Stimulated activated CD4-positive, alpha-beta T cell treated with anti-CD3 and anti-CD28 coated beads, Interleukin-12 subunit alpha, Interleukin-12 subunit beta, amount 100 ng/mL, for 24 hours (primary cell): ENCODE results near the gene KANSL1.
"Not testable (repeated sequence)": the region's sequence is repeated elsewhere in the genome, so short reads cannot be mapped to it uniquely, and the experiment has no call there.

Source experiments
- DNase-seq, 2 experiments: peaks; one replicate each; pipeline ENCODE4 v3.0.0-alpha.2; 2020; ENCODE audit warnings: low read depth in 2 of 2

Gene KANSL1

DNA sequence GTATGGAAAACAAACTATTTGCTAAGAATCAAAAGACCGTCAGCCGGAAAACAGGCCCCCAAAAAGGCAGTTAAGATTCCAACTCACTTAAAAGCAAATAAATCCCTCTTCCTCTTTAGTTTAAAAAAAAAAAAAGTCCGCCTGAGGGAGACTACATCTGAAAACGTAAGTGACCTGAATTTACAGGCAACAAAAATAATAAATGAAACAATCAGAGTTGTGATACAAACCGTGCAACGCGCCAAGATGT, 1.1 kb downstream of the KANSL1 start:
- DNase-seq = no peak

DNA sequence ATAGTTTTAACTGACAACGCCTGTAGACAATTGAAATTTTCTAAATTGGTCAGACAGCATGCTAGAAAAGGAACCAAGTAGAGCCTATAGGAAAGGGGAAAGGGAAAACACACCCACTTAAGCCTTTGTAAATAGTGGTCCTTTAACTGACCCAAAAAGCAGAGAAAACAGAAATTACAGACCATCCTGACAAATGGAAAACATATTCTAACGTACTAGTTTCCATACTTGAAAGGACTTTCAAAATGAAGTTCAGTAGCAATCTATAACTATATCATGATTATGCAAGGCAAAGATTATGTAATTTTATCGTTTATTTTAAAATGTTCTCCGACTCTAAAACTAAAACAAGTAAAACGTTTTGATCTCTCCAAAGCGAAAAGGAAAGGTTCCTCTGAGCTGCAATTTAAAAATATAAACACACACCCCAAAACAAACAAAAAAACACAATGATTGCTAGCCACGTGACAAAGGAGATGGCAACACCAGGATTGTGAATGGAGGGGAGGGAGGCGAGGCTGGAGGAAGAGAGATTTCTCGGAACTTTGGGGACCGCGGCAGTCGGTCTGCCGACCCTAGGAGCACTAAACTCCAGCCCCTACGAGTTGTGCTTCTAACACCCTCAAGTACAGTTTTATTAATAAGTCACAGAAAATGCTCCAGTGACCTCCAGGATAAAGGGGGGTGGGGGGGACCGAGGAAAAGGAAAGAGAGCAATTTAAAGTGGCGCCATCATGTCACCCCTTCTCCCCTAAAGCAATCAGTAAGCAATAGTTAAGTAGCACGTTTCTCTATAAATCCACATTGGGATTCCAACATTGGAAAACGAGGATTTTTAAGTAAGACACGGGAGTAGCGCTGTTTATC, 1.7 kb downstream of the KANSL1 start:
- DNase-seq = no peak

DNA sequence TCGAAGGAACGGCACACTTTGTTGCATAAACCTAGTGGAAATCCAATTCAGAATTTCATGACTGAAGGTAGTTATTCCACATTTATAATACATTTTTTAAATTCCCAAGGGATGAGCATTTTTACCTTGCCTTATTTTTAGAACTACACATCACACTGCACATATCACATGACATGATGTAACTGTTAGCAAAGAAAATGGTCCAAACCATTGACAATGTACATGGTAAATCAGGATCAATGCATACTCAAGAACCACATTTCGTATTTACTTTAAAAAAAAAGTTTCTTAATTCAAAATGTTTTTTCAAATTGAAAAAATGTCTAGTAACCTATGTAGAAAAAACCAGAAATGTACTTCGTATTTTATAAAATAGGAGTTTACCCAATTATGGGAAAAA, 2.5 kb downstream of the KANSL1 start:
- no peak for DNase-seq

DNA sequence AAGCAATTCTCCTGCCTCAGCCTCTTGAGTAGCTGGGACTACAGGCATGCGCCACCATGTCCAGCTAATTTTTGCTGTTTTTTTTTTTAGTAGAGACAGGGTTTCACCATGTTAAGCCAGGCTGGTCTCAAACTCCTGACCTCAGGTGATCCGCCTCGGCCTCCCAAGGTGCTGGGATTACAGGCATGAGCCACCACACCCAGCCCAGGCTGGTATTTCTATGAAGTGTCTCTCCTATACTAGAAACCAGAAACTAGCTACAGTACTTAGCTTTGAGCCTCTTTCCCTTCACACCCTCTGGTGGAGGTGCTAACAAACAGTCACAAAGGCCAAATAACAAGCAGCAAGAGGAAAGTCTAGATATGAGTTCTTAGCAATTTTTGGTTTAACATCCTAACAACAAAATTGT, 6.4 kb downstream of the KANSL1 start:
- not testable (repeated sequence) for DNase-seq

DNA sequence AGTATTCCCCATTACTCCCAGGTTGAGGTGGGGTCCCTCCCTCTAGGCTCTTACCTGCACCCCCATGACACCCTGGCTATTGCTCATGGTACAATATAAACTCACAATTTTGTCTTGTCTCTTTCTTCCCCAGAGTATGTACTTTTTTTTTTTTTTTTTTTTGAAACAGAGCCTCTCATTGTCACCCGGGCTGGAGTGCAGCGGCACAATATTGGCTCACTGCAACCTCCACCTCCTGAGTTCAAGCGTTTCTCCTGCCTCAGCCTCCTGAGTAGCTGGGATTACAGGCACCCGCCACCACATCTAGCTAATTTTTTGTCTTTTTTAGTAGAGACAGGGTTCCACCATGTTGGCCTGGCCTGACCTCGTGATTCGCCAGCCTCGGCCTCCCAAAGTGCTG, 8.5 kb downstream of the KANSL1 start:
- no peak for DNase-seq

DNA sequence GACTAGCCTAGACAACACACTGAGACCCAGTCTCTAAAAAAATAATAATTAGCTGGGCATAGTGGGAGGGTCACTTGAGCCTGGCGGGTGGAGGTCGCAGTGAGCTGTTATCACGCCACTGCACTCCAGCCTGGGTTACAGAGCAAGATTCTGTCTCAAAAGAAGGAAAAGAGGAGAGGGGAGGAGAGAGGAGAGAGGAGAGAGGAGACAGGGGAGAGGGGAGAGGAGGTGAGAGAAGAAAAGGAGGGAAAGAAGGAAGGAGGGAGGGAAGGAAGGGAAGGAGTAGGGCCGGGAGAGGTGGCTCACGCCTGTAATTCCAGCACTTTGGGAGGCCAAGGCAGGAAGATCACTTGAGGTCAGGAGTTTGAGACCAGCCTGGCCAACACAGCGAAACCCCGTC, 9.8 kb downstream of the KANSL1 start:
- DNase-seq = not testable (repeated sequence)

DNA sequence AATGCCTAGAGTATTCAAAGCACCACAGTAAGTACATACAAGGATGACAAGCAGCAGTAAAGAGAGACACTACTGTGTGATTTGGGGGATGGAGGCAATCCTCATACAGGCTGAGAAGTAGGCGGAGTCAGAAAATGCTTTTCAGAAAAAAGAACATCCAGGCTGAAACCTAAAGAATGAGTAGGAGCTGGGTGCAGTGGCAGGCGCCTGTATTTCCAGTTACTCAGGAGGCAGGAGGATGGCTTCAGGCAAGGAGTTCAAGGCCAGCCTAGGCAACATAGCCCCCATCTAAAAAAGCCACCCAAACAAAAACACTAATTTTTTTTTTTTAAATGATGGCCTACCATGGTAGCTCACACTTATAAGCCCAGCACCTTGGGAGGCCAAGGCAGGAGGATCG, 10.3 kb downstream of the KANSL1 start:
- DNase-seq = no peak

DNA sequence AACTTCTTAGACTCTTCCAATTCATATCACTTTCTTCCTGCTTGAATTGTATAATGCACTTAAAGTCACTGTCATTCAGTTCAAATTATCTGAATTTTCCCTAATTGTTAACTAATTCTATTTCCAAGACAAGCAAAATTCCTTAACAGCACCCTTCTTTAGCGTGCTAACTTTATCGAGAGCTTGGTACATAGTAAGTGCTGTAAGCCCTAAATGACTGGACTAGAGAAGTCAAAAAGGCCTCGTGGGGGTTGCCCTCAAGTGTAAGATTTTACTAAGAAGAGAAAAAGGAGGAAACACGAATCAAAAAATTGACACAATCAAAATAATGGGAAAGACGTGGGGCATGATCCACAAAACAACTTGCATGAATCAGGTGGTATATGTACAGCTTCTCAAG, 11.3 kb downstream of the KANSL1 start:
- no peak for DNase-seq

DNA sequence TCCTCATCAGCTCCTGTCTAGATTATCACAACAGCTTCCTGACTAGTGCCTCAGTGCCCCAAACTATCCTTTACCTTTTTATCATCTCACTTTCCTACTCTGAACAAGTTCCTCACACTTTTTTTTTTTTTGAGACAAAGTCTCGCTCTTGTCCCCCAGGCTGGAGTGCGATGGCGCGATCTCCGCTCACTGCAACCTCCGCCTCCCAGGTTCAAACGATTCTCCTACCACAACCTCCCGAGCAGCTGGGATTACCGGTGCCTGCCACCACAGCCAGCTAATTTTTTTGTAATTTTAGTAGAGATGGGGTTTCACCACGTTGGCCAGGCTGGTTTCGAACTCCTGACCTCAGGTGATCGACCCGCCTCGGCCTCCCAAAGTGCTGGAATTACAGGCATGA, 11.9 kb downstream of the KANSL1 start:
- not testable (repeated sequence) for DNase-seq

DNA sequence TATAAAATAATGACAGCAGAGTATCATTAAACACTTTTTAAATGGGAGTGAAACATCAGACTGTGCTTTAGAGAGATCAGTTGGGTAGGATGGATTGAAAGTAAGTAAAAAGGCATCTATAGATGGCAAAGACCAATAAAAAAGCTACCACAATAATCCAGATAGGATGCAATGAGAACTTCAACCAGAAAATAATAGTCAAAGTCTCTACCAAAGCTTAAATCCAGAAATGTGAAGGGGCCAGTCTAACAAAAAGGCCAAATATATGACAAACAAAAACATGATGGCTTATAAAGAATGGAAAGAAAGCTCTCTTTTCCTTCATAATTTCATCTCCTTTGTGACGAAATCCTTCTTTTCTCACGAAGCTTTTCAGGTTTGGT, 12.3 kb downstream of the KANSL1 start:
- DNase-seq = no peak

DNA sequence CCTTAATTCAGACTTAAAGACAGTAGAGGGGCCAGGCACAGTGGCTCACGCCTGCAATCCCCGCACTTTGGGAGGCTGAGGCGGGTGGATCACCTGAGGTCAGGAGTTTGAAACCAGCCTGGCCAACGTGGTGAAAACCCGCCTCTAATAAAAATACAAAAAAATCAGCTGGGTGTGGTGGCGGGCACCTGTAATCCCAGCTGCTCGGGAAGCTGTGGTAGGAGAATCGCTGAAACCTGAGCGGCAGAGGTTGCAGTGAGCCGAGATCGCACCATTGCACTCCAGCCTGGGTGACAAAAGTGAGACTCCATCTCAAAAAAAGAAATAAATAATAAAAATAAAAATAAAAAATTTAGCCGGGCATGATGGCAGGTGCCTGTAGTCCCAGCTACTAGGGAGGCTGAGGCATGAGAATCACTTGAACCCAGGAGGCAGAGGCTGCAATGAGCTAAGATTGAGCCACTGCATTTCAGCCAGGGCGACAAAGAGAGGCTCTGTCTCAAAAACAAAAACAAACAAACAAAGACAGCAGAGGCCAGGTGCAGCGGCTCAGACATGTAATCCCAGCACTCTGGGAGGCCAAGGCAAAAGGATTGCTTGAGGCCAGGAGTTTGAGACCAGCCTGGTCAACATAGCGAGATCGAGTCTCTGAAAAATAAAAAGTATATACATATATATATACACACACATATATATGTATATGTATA, 12.9 kb downstream of the KANSL1 start:
- not testable (repeated sequence) for DNase-seq

DNA sequence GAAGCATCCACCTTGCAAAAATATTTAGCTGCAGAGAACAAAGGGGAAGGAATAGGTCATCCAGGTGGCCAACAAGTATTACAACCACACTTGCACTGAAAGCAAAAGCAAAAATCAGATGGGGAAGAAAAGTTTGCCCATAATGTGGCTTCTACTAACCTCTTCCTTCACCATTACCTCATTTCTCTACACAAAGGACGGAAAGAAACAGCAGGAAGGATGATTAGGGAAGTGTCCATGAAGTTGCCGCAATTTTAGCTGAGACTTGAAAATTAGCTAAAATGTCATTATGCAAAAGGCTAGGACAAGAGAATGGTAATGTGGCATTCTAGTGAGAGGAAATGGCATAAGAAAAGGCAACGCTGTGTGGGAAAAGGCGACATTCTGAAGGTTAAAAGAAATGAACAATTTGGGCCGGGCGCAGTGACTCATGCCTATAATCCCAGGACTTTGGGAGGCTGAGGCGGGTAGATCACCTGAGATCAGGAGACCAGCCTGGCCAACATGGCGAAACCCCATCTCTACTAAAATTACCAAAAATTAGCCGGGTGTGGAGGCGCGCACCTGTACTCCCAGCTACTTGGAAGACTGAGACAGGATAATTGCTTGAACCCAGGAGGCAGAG, 13.7 kb downstream of the KANSL1 start:
- no peak for DNase-seq

DNA sequence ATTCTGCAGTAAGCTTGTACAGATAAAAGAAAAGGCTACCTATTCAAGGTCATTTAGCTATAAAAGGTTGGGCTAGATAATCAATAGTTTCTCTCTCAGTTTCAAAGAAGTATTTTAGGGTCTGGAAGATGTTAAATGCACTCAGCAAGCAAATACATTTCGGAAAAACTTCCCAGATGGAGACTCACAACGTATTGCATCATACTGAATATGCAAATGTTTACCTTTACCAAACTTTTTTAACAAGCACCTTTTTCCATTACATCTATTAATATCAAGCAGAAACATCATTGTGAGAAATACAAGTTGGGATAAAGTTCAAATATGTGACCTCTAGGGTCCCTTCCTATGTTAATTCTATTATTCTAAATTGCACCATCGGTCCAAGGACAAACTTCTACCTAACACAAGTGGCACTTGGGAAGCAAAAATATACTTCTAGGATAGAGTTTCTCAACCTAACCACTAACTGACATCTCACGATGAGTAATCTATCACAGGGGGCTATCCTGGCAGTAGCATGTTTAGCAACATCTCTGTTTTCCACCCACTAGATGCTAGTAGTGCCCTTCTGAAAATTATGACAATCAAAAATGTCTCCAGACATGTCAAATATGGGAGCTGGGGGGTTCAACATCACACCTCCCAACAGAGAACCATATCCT, 14.5 kb downstream of the KANSL1 start:
- no peak for DNase-seq

DNA sequence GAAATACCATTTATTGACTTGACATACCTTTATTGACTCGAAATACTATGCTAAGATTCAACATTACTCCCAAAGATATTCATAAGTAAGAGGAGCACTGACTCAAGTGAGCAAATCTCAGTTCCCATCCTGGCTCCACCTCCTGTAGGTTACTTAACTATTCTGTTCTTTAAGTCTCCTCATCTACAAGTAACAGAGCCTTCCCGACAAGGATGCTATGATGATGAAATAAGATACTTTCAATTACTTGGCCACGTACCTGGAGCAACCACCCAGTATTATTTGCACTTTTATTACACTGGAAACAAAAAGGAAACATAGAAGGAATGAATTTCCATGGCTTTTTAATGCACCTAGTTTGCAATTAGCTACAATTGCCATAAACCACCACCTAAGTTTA, 16.3 kb downstream of the KANSL1 start:
- DNase-seq = no peak

DNA sequence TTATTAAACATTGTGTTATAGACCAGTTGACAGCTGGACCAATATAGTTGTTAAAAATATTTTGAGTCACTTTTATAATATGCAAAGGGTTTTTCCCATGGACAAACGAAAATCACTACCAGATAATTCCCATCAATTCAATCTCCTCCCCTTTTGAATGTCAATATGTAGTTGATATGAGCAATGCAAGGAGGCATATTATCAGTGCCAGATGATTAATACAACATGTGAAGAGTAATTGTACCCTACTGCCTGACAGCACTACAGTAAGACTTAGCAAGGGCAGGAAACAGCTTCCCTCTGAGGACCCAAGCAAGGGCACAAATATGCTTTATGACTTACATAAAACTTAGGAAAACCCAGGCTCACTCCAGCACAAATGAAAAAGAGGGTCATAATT, 17.3 kb downstream of the KANSL1 start:
- no peak for DNase-seq

DNA sequence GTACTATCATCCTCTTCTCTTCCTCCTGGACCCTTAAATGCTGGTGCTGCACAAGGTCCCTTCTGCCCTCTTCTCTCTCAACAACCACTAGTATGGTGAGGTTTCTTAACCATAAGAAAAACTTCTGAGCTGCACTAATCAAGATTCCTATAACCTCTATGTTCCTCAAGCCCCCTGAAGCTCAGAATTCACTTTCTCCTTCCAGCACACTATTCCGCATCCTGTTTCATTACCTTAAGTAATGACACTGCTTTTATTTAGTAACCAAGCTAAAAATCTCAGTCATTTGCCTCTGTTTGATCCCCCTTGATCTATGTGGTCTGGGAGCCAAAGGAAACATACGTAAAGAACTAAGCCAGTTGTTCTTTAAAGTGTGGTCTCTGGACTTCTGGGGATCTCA, 20.1 kb downstream of the KANSL1 start:
- DNase-seq = no peak

DNA sequence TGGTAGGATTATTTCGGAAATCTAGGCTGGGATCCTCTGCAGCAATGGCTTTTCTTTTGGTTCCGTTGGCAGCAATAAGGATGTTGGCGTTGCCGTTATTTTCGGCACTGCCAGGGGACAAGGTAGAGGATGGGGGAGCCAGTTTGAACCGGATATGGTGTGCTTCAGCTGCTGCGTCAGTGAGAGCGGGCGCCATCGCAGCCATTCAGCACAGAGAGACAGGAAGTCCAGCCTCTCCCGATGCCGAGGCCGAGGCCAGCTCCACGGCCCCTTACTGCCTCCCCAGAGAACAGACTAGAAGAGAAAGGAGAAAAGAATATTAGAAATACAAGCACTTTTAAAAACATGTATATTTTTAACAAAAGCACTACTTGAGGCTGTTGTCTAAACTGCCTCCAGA, 21.3 kb downstream of the KANSL1 start:
- DNase-seq = no peak

DNA sequence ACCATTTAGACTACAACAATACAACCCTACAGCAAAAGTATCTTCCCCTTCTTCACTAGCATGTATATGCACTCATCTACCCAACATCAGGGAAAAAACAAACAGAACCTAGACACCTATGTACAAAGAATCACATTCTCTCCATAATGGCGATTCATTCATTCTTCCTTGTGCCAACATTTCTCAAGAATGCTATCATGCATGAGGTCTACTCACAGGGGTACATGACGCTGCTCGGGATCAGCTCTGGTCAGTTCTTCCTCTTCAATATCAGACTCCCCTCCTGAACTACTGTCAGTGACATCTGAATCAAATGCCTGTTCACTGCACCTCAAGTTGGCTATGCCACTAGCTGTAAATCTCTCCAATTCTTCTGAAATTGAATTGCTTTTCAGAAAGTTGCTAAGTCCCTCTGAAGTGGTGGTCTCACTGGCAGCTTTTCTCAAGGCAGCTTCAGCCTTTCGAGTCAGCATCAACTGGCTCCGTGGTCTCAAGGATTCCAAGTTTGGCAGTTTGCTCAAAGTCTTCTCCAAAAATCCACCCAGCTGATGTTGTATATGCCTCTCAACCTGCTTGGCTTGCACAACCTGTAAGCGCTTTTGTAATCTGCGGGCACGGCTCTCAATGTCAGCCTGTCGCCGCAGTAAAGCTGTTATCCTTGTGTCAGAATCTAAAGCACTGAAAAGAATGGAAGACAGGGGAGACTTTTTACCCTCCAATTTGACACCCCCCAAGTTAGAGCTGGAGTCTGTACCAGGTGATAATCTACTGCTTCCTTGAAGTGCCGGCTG, 22.4 kb downstream of the KANSL1 start:
- no peak for DNase-seq

DNA sequence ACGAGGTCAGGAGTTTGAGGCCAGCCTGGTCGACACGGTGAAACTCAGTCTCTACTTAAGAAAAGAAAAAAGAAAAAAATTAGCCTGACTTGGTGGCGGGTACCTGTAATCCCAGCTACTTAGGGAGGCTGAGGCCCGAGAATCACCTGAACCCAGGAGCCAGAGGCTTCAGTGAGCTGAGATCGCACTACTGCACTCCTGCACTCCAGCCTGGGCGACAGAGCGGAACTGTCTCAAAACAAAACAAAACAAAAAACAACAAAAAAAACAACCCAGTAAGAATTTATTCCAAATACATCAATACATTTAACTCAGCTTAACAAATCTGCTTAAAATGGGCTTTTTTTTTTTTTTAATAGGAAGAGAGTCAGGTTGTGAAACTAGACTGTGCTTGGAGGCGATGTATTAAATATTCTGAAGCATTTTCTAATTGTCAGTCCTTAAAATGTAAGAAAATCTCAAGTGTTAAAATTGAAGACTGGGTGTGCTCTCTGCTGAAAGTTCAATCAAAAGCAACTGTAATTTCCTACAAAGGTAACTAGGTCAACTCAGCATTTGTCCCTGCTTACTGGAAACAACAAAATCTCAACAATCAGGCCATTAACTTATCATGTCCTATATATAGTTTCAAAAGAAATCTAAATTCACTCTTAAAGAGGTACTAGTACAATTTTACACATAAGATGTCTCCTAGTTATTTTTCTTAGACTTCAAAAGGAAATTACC, 23.2 kb downstream of the KANSL1 start:
- DNase-seq = no peak

DNA sequence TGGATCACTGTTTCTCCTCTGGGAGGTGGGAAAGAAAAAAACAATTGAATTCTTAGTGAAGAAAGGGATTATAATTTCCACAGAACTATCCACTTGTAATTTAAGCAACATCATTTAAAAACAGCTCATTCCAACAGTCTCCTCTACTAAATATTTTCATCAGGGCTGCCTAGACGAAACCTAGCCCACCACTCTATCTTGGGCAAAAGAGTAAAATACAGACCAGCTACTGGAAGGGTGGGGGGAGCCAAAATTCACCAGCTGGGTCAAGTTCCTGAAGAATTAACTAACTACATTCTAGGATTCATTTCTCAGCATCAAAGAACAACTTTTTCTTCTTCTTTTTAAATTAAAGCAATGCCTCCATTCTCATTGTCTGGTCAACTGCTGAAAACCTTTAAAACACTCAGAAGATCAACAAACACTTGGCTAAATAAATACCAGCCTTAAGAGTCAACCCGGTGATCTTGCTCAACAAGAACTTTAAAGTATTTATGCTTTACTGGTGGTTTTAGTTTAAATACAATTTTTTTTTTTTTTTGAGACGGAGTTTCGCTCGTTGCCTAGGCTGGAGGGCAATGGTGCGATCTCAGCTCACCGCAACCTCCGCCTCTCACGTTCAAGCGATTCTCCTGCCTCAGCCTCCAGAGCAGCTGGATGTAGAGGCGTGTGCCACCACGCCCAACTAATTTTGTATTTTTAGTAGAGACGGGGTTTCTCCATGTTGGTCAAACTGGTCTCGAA, 25.2 kb downstream of the KANSL1 start:
- no peak for DNase-seq
